HG03442 (cell line): ENCODE measurements around the gene SLC51B.
A peak's percentile ranks its signal among the peaks of the same experiment; 100 is the strongest.
"Not testable (repeated sequence)": the region's sequence is repeated elsewhere in the genome, so short reads cannot be mapped to it uniquely, and the experiment has no call there.

ENCODE experiments used
- ATAC-seq: cut with Tn5 transposase; IDR thresholded peaks from one replicate; pipeline ENCODE4 v1.9.1; 2021; ENCODE audit warnings: mild to moderate bottlenecking, moderate library complexity; ENCODE audit not compliant: unreplicated experiment

The SLC51B gene

DNA sequence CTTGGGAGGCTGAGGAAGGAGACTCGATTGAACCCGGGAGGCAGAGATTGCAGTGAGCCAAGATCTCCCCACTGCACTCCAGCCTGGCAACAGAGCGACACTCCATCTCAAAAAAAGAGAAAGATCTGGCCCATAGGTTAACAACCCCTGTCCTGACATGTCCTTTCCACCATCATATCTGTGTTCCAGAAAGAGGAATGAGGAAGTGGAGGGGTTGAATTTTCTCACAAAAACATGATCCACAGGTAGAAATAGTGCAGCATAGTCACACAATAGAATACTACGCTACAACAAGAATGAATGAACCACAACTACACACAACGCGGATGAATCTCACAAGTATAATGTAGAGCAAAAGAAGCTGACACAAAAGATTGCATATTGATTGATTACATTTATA, 4.7 kb upstream of the SLC51B start:
- no peak for ATAC-seq

DNA sequence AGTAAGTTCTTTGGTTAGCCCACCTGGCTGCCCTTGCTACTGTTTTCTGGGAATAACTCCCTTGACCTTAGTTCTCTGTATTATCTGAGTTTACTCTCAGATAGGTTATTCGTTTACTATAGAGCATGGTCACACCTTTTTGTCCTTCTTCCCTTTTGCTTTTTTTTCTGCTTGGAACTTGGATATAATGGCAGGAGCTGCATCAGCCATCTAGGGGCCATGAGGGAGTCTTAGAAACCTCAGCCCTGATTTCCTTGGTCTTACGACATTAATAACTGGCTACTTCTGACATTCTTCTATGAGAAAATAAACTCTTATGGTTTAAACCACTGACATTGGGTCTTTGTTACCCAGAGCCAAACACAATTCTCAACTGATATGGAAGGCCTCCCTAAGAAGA, 3.4 kb upstream of the SLC51B start:
- no peak for ATAC-seq

DNA sequence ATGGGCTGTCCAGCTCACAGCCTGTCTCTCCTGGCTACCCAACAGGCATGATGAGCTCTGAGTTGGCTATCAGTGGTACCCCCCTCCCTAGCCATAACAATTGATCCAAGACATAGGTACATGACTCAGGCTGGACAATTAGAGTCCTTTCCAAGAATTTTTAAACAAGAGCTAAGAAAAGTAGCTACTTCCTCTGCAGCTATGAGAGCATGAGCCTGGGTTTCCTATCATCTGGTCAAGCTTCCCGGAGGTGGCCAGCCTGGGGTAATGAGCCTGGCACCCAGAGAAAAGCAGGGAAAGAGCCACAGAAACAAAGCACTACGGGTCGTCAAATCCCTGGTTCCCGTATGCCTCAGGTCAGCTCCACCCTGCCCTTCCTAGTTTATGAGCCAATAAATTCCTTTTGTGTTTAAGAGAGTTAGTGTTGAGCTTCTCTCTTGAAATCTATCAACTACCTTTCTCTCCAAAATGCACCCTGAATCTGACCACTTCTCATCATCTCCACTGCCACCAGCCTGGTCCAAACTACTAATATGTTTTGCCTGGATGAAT, 2.3 kb upstream of the SLC51B start:
- ATAC-seq: no peak

DNA sequence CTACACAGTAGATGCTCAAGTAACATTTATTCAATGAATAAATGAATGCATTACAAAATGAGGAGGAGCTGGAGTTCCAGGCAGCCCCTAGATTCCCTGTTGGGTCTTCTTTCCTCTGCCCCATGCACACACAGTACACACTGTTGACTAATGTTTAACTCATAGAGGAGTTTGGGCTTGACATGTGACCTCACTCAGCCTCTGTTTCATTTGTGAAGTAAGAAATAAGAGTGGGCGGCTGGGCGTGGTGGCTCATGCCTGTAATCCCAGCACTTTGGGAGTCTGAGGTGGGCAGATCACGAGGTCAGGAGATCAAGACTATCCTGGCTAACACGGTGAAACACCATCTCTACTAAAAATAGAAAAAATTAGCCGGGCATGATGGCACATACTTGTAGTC, 969 bp upstream of the SLC51B start:
- not testable (repeated sequence) for ATAC-seq

DNA sequence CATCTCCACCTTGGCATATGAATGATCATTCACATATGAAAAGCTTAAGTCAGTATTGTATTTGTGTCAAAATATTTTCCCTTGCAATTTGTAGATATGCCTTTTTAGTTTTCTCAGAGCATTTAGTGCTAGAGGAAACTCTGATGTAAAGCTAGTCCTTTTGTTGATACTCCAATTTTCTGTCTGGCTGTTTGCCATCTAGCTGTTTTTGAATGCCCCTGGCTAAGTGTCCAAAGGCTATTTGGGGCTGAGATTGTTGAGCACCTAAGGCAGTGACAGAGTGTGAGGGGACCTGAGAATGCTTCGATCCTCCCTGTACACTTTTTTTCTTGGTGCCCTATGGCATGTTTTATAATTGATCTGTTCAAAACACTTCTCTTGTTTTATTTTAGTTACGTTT, 3.1 kb downstream of the SLC51B start:
- ATAC-seq: no peak

DNA sequence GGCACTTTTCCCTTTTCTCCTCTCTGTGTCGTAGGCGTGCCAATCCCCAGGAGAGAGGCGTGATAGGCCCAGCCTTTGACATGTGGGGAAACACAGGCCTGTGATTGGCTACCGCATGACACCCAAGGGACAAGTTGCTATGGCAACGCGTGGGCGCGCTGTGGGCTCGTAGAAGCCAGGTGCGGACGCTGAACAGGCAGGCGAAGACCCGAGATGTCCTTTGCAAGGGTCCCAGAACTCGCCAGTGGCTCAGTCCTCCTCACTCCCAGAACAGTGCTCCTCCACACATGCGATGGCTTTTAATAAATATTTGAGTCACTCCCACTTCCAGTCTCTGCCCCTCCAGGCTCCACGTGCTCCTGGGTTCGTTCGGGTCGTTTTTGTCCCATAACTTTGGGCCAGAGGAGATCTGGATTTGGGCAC, 4.2 kb downstream of the SLC51B start:
- peak; percentile 84 for ATAC-seq

DNA sequence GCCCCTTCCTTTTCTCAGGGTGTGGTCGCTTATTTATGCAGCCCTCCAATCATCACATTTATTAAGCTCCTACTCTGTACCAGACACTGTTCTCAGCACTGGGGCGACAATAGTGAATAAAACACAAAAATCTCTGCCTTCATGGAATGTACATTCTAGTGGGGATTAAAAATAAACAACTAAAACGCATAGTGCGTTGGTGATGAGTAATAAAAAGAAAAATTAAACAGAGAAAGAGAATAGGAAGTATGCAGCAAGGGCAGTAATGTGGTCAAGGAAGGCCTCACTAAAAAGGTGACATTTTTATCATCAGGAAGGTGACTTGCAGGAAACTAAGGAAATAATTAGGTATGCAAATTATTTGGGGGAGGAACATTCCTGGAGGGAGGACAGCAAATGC, 5.1 kb downstream of the SLC51B start:
- ATAC-seq: no peak

DNA sequence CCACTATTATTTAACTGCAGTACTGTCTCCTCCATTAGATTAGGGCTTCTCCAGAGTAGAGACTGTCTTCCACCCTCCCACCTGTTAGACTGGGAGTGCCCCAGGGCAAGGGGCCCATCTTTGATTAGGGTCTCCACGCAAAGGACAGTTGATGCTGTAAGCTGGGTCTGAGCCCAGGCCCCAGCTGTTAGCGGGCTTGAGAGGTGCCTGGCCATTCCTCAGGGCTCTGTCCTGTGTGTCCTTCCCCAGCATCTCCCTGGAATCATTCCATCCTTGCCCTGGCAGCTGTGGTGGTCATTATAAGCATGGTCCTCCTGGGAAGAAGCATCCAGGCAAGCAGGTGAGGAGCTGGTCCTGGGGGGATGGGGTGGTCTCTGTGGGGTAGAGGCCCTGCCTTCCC, 6.1 kb downstream of the SLC51B start:
- no peak for ATAC-seq

DNA sequence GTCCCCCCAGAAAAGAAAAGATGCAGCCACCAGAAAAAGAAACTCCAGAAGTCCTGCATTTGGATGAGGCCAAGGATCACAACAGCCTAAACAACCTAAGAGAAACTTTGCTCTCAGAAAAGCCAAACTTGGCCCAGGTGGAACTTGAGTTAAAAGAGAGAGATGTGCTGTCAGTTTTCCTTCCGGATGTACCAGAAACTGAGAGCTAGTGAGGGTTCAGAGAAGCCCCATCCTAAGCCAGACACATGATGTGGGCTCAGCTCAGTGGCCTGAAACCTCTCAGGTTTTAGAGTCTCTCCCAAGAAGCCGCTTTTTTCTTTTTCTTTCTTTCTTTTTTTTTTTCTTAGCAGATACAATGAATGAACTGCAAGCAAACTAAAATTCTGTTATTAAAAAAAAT, 7.8 kb downstream of the SLC51B start:
- no peak for ATAC-seq

DNA sequence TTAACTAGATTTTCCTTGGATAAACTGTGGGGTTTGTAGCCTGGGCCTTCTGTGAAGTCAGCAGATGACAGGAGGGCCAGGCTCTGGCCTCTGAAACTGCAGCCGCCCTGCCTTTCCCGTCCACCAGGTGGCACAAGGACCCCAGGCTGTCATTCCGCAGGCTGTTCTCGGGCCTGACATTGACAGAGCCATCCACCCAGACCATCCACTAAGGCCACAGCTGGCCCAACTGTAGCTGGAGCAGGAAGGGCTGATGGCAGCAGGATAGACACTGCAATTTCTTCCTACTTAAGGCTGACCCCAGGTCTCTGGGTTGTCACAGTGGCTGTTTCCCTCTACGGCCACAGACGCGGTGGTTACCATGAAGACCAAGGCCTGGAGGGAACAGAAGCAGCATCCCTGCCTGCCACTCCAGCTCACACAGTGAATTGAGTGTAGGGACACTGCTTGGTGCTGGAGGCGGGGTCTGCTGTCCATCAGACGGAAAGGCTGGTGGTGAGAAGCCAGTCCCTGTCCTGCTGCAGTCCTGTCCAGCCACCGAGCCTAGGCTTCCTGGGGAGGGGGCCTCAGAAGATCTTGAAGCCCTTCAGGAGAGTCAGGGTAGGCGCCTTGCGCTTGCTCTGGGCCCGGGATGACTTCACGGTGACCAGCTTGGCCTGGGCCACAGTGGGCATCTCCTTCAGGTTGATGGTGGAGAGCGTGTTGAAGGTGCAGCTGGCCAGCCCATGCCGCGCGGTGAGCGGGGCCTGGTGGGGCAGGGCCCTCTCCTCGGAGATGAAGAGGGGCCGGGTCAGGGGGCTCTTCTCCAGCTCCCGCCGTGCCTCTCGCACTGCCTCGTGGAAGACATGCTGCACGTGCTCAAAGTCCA, 9.4 kb downstream of the SLC51B start:
- ATAC-seq: no peak

DNA sequence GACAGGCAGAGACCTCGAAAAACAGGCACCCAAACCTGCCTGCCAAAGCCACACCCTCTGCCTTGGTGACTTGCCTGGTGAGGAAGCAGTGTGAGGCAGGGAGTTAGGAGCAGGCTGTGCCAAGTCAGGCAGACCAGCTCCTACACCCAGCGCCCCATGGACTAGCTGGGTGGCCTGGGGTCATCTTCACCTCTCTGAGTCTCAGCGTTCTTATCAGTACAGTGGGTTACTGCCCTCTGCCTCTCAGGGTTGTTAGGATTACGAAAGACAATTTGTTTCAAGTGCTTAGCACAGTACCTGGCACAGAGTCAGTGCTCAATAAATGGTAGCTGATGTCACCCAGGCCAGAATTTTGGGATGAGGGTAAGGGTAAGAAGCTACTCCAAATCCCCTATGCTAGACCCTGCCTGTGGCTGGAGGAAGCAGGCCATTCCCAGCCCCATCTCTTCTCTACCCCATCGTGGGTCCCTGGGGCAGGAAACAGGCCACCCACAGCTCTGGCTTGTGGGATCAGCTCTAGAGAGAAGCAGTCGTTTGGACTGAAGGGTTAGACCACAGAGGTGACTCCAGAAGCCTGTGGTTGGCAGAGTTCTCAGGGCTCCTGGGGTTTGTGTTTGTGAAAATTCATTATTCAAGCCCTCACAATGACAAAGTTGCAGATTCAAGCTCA, 10.1 kb downstream of the SLC51B start:
- no peak for ATAC-seq

DNA sequence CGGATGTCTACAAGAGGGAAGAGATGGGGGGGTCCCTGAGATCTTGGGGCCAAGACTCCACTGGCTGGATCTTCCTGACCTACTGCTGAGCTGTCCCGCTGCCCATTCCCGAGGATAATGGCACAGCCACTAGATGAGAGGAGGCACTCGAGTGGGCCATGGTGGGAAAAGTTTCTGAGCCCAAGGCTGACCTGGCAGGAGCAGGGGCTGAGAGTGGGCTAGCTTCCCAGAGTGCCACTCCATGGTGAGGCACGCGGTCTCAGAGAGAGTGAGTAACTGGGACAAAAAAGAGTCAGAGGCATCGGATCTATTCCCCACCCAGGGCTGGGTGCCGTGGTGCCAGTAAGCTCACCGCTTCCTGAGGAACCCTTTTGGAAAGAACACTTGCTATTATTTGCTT, 10.9 kb downstream of the SLC51B start:
- ATAC-seq: no peak

DNA sequence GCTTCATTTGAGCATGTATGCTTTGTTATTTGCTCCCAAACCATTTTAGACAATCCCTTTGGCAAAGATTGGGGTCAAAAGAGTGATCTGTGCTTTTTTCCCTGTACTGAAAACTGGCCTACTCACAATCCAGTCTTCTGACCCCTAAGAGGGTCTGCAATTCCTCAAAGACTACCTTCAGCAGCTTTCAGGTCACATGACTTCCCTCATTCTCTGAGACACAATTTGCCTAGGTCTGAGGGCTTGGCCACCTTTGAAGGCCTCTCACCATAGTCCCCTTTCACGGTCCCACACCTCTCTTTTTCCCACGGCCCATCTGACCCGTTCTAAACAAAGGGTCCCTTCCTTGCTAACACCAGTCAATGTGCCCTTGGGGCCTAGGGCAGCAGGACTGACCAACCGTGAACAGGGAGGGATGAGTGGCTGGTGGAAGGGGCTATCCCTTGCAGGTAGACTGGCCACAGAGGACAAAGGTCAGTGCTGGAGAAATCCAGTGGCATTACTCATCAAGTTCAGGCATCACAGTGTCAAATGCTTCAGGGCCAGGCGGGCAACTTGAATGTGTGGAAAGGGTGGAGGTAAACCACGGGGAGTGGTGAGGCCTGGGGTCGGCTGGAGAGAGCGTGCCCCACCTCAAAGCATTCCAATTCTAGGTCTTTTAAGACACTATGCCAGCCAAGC, 11.8 kb downstream of the SLC51B start:
- ATAC-seq: no peak

DNA sequence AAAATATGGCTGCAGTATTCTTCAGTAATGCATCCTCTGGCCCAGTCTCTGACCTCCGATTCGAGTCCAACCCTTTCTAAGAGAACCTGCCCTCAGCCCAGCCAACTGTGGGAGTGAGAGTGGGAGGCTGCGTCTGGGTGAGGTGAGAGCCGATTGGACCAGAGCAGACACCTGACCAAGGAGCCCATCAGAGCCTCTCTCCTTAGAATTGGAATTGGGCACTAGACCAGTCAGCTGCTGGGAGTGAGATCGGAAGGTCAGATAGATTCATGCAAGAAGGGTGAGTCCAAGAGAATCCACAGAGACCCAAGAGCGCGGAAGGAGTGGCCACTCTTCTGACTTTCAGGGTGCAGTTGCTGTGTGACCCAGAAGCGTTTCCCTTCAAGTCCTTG, 12.4 kb downstream of the SLC51B start:
- no peak for ATAC-seq

DNA sequence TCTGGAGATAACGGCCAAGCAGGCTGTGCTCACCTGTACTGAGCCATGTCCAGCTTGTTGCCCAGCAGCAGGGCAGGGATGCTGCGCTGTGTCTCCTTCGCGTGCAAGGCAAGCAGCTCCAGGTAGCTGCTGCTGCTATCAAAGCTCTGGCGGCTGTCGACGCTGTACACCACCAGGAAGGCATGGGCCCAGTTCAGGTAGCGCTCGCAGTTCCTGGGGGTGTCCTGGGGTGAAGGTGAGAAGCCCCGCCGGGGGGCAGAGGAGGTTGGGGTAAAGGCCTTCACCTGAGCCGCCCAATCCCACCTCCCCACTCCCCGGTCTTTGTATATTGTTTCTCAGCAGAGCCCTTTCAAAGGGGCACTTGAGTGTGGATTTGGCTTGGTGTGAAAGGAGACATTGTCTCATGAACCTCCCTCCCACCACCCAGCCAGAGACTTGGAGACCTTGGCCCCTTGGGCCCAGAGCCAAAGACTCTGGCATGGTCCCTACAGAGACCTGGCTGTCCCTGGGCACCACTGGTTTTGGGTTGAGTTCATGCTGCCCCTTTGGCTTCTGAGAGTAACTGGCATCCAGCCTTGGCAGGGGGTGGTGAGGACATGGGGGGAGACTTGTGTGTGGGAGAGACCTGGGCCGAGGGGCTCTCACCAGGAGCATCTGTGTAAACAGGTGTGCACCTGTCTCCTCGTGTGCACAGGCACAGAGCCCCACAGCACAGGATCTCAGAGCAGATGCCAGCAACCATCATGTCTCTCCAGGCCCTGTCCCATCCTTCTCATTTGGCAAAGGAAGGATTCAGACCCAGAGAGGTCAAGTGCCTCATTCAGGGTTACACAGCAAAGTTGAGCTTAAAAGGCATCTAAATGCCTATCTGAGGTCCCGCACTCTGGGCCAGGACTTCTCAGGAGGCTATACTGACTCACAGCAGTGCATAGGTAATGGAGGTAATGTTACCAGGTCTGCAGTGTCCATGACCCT, 13.5 kb downstream of the SLC51B start:
- ATAC-seq: no peak

DNA sequence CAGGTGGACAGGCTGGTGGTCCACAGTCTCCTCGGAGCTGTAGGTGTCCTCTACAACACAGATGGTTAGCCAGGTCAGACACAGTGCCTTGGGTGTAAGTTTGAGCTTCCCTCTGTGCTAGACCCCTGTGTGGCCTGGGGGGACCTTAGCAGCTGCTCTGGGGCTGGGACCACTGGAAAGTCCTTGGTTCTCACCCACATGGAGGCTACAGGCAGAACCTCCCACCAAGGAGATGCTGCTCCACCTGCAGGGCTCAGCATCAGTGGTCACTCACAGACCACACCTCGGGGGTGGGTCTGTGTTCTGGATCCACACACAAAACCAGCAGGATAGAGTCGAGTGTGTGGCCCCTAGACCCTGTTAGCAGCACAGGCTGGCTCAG, 14.2 kb downstream of the SLC51B start:
- no peak for ATAC-seq

DNA sequence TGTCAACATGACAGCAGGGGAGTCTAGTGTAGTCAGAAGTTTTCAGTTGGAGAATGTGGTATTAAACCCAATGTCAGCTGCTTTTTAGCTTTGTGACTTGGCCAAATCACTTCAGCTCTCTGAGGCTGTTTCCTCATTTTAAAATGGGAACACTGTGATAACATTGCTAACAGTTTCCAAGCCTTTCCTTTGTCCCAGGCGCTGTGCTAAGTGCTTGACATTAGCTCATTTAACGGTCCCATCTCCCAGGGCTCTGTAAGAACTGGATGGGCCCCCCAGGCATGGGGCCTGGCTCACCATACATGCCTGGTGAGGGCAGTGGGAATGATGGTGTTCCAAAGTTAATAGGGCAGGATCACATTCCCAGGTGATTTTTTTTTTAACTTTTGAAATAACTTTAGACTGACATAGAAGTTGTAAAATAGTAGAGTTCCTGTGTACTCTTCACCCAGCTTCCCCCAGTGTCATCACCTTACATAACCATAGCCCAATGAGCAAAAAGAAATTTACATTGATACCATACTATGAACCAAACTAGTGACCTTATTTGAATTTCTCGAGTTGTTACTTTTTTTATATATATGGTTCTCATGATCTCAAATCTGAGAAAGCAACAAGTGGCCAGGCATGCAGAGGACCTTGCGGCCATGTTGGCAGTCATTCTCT, 14.9 kb downstream of the SLC51B start:
- no peak for ATAC-seq

DNA sequence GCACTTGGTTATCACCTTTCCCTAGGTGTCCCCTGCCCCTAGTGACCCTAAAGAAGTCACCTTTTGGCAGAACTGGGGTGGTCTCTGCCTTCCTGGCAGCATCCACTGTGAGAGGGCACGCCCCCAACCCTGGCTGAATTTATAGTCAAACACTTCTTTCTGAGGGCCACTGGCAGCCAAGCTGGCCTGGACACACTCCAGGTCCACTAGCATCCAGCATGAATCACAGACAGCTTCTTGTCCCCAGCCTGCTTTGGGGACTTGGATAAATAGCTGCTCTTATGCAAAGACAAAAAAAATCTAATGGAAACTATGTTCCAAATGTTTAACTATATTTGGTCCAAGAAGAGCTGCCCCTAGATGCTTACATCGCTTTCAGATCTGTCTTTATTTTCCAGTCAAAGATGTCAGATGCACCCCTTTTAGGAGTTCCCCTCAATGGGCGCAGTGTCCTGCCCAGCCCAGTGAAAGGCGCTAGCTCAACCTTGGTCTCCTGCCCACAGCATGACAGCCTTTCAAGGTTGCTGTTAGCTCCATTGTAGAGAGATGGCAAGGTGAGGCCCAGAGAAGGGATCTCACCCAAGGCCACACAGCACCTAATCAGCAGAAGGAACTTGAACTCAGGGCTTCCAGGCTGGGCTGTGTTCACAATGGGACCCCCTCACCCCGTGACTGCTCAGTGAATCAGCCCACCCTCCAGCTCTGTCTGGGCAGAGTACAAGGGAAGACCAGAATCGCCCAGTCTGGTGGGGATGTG, 15.6 kb downstream of the SLC51B start:
- ATAC-seq: no peak

DNA sequence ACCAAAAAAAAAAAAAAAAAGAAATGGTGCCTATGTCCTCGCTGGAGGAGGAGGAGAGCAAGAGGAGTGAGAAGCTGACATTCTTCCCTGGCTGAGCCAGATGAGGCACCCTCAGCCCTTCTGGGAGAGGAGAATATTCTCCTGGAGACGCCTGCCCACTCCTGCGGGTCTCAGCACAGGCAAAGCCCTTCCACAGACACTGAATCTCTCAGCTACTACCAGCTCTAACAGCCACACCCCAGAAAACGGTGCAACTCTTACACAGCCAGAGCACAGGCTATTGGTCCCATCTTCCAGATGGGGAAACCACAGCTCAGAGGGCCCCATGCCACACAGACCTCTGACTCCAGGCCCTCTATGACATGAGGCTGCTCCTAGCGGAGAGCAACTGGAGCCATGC, 16.9 kb downstream of the SLC51B start:
- no peak for ATAC-seq
